H1 (cell line): Measurements from ENCODE around the gene MCUR1. TPM values are rescaled to one million over a fixed set of nuclear protein-coding genes. Genes with fewer than 3 reads are reported as not detected.

Experiments
- CTCF ChIA-PET: fragments of 300-600 bp; sonication (Branson Sonifier 250); formaldehyde crosslinking; loops from one replicate; lab custom pipeline; 2021; ENCODE audit not compliant: partially characterized antibody; lab: Charles Lee
- POLR2A ChIA-PET: fragments of 300-600 bp; sonication (Branson Sonifier 250); formaldehyde crosslinking; loops from one replicate; lab custom pipeline; 2021; ENCODE audit warnings: inconsistent platforms; ENCODE audit not compliant: partially characterized antibody; lab: Charles Lee
- DNase-seq, 2 experiments: peaks; one replicate each; pipeline versions ENCODE4 v3.0.0 to v3.0.0-alpha.2; 2010 to 2022; ENCODE audit warnings: low spot score in 2 of 2, low read depth in 1 of 2, mixed read lengths in 1 of 2
- FAIRE-seq: peaks from 2 replicates; lab custom pipeline; 2011; peaks lifted over from hg19 to GRCh38; lab: Jason Lieb, UNC
- H2AFZ ChIP-seq: 2 replicates; pipeline ENCODE4 v1.8.1; 2012; ENCODE audit warnings: low read length, inconsistent platforms
- H2AK5ac ChIP-seq: 2 replicates; pipeline ENCODE4 v1.6.1; 2013; ENCODE audit warnings: low read depth, low read length
- H2BK120ac ChIP-seq: replicated peaks from 2 replicates; pipeline ENCODE3; 2013; ENCODE audit warnings: low read depth, low read length, inconsistent platforms
- H2BK12ac ChIP-seq: 2 replicates; pipeline ENCODE4 v1.6.1; 2013; ENCODE audit warnings: low read depth, low read length
- H2BK15ac ChIP-seq: 2 replicates; pipeline ENCODE4 v1.6.1; 2013; ENCODE audit warnings: low read length
- H2BK20ac ChIP-seq: 2 replicates; pipeline ENCODE4 v1.6.1; 2013; ENCODE audit warnings: low read length
- H2BK5ac ChIP-seq: 2 replicates; pipeline ENCODE4 v1.6.1; 2013; ENCODE audit warnings: low read depth, low read length
- H3K14ac ChIP-seq: 2 replicates; pipeline ENCODE4 v1.6.1; 2013; ENCODE audit warnings: inconsistent platforms; ENCODE audit not compliant: insufficient read length
- H3K18ac ChIP-seq: 2 replicates; pipeline ENCODE4 v1.6.1; 2013; ENCODE audit warnings: low read length; ENCODE audit errors: extremely low read depth
- H3K23ac ChIP-seq: 2 replicates; pipeline ENCODE4 v1.6.1; 2013; ENCODE audit warnings: inconsistent platforms; ENCODE audit not compliant: insufficient read length
- H3K23me2 ChIP-seq: 2 replicates; pipeline ENCODE4 v1.6.1; 2013; ENCODE audit warnings: low read depth, low read length
- H3K27ac ChIP-seq: 2 replicates; pipeline ENCODE4 v1.6.1; 2011; ENCODE audit warnings: low read depth, low read length, inconsistent platforms
- H3K27me3 ChIP-seq, 4 experiments: replicated peaks in 1 of 4; 1 replicate in 1 of 4; 2 replicates in 3 of 4; pipeline versions ENCODE4 v1.6.1 to v1.8.1; 2011 to 2013; ENCODE audit warnings: low read length in 3 of 4, mild to moderate bottlenecking in 3 of 4, inconsistent platforms in 2 of 4, mixed read lengths in 2 of 4, moderate library complexity in 1 of 4; ENCODE audit not compliant: control insufficient read depth in 3 of 4, insufficient read depth in 3 of 4; ENCODE audit errors: extremely low read depth in 1 of 4
- H3K36me3 ChIP-seq, 4 experiments: 2 replicates each; pipeline versions ENCODE4 v1.6.1 to v1.8.1; 2011 to 2013; ENCODE audit warnings: mild to moderate bottlenecking in 4 of 4, low read length in 3 of 4, moderate library complexity in 2 of 4, control low read depth in 1 of 4, inconsistent platforms in 1 of 4; ENCODE audit not compliant: insufficient read depth in 4 of 4, control insufficient read depth in 2 of 4
- H3K4ac ChIP-seq: replicated peaks from 2 replicates; pipeline ENCODE3; 2013; ENCODE audit warnings: low read length, low read depth, mixed read lengths, inconsistent platforms; ENCODE audit not compliant: insufficient read length
- H3K4me1 ChIP-seq, 4 experiments: replicated peaks in 1 of 4; 1 replicate in 1 of 4; 2 replicates in 3 of 4; pipeline versions ENCODE4 v1.6.1 to v1.8.1; 2011 to 2013; ENCODE audit warnings: low read length in 3 of 4, inconsistent platforms in 2 of 4, mixed read lengths in 1 of 4; ENCODE audit not compliant: insufficient read depth in 4 of 4, control insufficient read depth in 3 of 4
- H3K4me2 ChIP-seq, 2 experiments: 2 replicates each; pipeline versions ENCODE4 v1.6.1 to v1.8.1; 2011 to 2013; ENCODE audit warnings: low read depth in 2 of 2, low read length in 2 of 2, control low read depth in 1 of 2, inconsistent platforms in 1 of 2, mild to moderate bottlenecking in 1 of 2; ENCODE audit not compliant: insufficient read depth in 1 of 2
- H3K4me3 ChIP-seq, 4 experiments: fragments of 200-600, 300-600 bp in 1 of 4; sonication (generic), shearing (Covaris generic), sonication (Bioruptor Twin) in 1 of 4; 2 replicates each; pipeline versions ENCODE4 v1.5.1 to v1.8.1; 2011 to 2016; ENCODE audit warnings: low read length in 4 of 4, low read depth in 3 of 4, control low read depth in 2 of 4, inconsistent platforms in 2 of 4, mild to moderate bottlenecking in 2 of 4, mixed read lengths in 1 of 4, moderate library complexity in 1 of 4; ENCODE audit not compliant: insufficient read depth in 2 of 4; ENCODE audit errors: extremely low read depth in 1 of 4
- H3K56ac ChIP-seq: replicated peaks from 2 replicates; pipeline ENCODE3; 2013; ENCODE audit warnings: low read depth, mild to moderate bottlenecking, mixed read lengths, low read length, inconsistent platforms; ENCODE audit not compliant: insufficient read length
- H3K79me1 ChIP-seq: 2 replicates; pipeline ENCODE4 v1.6.1; 2013; ENCODE audit warnings: low read depth, low read length, control low read depth
- H3K79me2 ChIP-seq, 2 experiments: 2 replicates each; pipeline versions ENCODE4 v1.6.1 to v1.8.1; 2012 to 2013; ENCODE audit warnings: low read length in 2 of 2, mild to moderate bottlenecking in 2 of 2, inconsistent platforms in 1 of 2; ENCODE audit not compliant: insufficient read depth in 2 of 2, control insufficient read depth in 1 of 2
- H3K9ac ChIP-seq, 4 experiments: replicated peaks in 1 of 4; 1 replicate in 1 of 4; 2 replicates in 3 of 4; pipeline versions ENCODE4 v1.6.1 to v1.8.1; 2011 to 2013; ENCODE audit warnings: low read depth in 3 of 4, low read length in 3 of 4, control low read depth in 2 of 4, mild to moderate bottlenecking in 2 of 4, moderate library complexity in 2 of 4, inconsistent platforms in 1 of 4; ENCODE audit errors: extremely low read depth in 1 of 4
- H3K9me3 ChIP-seq, 2 experiments: 2 replicates each; pipeline versions ENCODE4 v1.6.1 to v1.8.1; 2012 to 2013; ENCODE audit warnings: mild to moderate bottlenecking in 2 of 2, moderate library complexity in 2 of 2, control low read depth in 1 of 2, inconsistent platforms in 1 of 2, low read depth in 1 of 2, low read length in 1 of 2, mixed read lengths in 1 of 2; ENCODE audit not compliant: insufficient read depth in 2 of 2
- H4K20me1 ChIP-seq, 2 experiments: replicated peaks in 1 of 2; 2 replicates each; pipeline versions ENCODE3 to v1.8.1; 2011 to 2013; ENCODE audit warnings: inconsistent platforms in 2 of 2, low read length in 2 of 2, mild to moderate bottlenecking in 1 of 2; ENCODE audit not compliant: insufficient read depth in 2 of 2, control insufficient read depth in 1 of 2
- H4K5ac ChIP-seq: 2 replicates; pipeline ENCODE4 v1.6.1; 2013; ENCODE audit warnings: low read length, low read depth, mixed read lengths, inconsistent platforms; ENCODE audit not compliant: insufficient read length
- H4K8ac ChIP-seq: 2 replicates; pipeline ENCODE4 v1.8.0; 2013; ENCODE audit warnings: mild to moderate bottlenecking, moderate library complexity, low read length, inconsistent platforms; ENCODE audit not compliant: insufficient read depth; ENCODE audit errors: extremely low read depth
- H4K91ac ChIP-seq: replicated peaks from 2 replicates; pipeline ENCODE3; 2013; ENCODE audit warnings: low read length, mixed read lengths, inconsistent platforms; ENCODE audit not compliant: insufficient read length
- ATF3 ChIP-seq: IDR thresholded peaks from 2 replicates; pipeline ENCODE4 v1.6.1; 2011; ENCODE audit warnings: low read depth, mild to moderate bottlenecking, low read length; ENCODE audit not compliant: insufficient read depth
- KDM5A ChIP-seq: fragments of 200-600 bp; IDR thresholded peaks from 2 replicates; pipeline ENCODE4 v1.7.1; 2012; ENCODE audit warnings: mild to moderate bottlenecking, low read length, inconsistent platforms, mixed read lengths
- POLR2A ChIP-seq, 2 experiments: IDR thresholded peaks; 1 replicate in 1 of 2; 2 replicates in 1 of 2; pipeline ENCODE4 v1.6.1; 2011; ENCODE audit warnings: low read depth in 2 of 2, low read length in 2 of 2, mild to moderate bottlenecking in 2 of 2; ENCODE audit errors: control extremely low read depth in 1 of 2
- SP1 ChIP-seq: IDR thresholded peaks from 2 replicates; pipeline ENCODE4 v1.6.1; 2011; ENCODE audit warnings: low read depth, low read length
- TAF7 ChIP-seq: optimal IDR thresholded peaks from 2 replicates; pipeline ENCODE3; 2011; ENCODE audit warnings: low read depth, mild to moderate bottlenecking, inconsistent platforms, low read length, moderate library complexity, borderline replicate concordance
- WGBS, 2 experiments: shearing (Covaris generic) in 1 of 2; methylation state at CpG; one replicate each; pipeline versions ENCODE4 v1.1.6 to v1.1.7; 2013 to 2015; ENCODE audit warnings: low lambda C conversion rate in 2 of 2, mixed read lengths in 2 of 2, inconsistent platforms in 1 of 2, low coverage in 1 of 2, missing lambda C conversion rate in 1 of 2; ENCODE audit not compliant: insufficient replicate concordance in 2 of 2, insufficient coverage in 1 of 2, insufficient read length in 1 of 2; ENCODE audit errors: extremely low coverage in 1 of 2, missing lambda C conversion rate in 1 of 2; 5-methylcytosine and 5-hydroxymethylcytosine counted together
- polyA plus RNA-seq, 7 experiments: library from polyadenylated mRNA; depleted of rRNA in 3 of 7; stranded (reverse) in 5 of 7; unstranded in 2 of 7; fragments of >200 nt in 5 of 7; fragments of 200-250 nt in 2 of 7; gene quantifications; 1 replicate in 5 of 7; 2 replicates in 1 of 7; 4 replicates in 1 of 7; pipeline versions ENCODE4 v1.2.1 to v1.2.3, GENCODE V29; 2011 to 2013; ENCODE audit warnings: missing spikeins in 2 of 7, mixed read lengths in 2 of 7
- total RNA-seq: library from RNA; stranded (reverse); fragmentation: NEBNext Ultra II Directional; extraction: Animal tissue kit (Norgen Biotek cat#: 25700); gene quantifications from 2 replicates; pipeline ENCODE4 v1.2.1, GENCODE V29; 2021

The MCUR1 gene
- total and polyA plus RNA-seq, 2 of the 8 experiments (the other 6 are each of a cell fraction or from before 2014, with no cell fraction given), result 9.6 to 37.3 TPM

GRCh38 chr6:13831615-13832014 is 17.3 kb upstream of the MCUR1 start:
- H3K27me3 ChIP-seq, result no peaks in the 10 kb centered on the region
- H3K4ac ChIP-seq, result no peak overlapping the region
- H2BK12ac ChIP-seq, result no peak overlapping the region
- no peak for DNase-seq
- no peak overlapping the region for H2AFZ ChIP-seq
- 0 out of 4 replicates have a peak, but pooled peaks cover 0 to 2% of the 10 kb centered on the region in 2 experiments for H3K9me3 ChIP-seq
- WGBS, 2 experiments, result 91% methylated on average over 7 of the region's 7 CpGs; no CpG with 5 or more reads in 1 of the 2 experiments
- H3K79me2 ChIP-seq, result no peaks in the 10 kb centered on the region
- no peak overlapping the region for H2BK5ac ChIP-seq
- no peak overlapping the region for H4K91ac ChIP-seq
- H3K4me3 ChIP-seq, result no peak overlapping the region
- H3K4me2 ChIP-seq, result no peak overlapping the region
- no peaks in the 10 kb centered on the region for H3K23me2 ChIP-seq
- H3K23ac ChIP-seq, result no peak overlapping the region
- no peak overlapping the region for H2AK5ac ChIP-seq
- no peak overlapping the region for H3K9ac ChIP-seq
- H3K4me1 ChIP-seq, result no peaks in the 10 kb centered on the region
- H3K18ac ChIP-seq, result no peak overlapping the region
- H4K20me1 ChIP-seq, result no peaks in the 10 kb centered on the region
- no peak overlapping the region for H3K27ac ChIP-seq
- no peak for FAIRE-seq
- CTCF ChIA-PET, result no interaction called here
- no peak overlapping the region for H4K8ac ChIP-seq
- TF ChIP-seq ATF3 (no peak), SP1 (no peak), KDM5A (no peak), TAF7 (no peak), POLR2A (IDR thresholded peaks at IDR 0.05; ENCODE audit: control extremely low read depth in 1 of 2, low read depth in 2 of 2, low read length in 2 of 2) (no peak)
- TF ChIP-seq, all 59 proteins: peak for 0
- Histone ChIP-seq H2BK15ac (no peak overlapping the region), H2BK120ac (no peak overlapping the region), H3K56ac (no peak overlapping the region), H2BK20ac (no peak overlapping the region), H4K5ac (no peak overlapping the region), H3K14ac (no peak overlapping the region), H3K79me1 (no peaks in the 10 kb centered on the region), H3K36me3 (no peaks in the 10 kb centered on the region)
- POLR2A ChIA-PET, result no interaction called here
